Measurements from ENCODE around the gene LPXN. TPM values are rescaled to one million over a fixed set of nuclear protein-coding genes. Genes with fewer than 3 reads are reported as not detected.

The LPXN gene
- total RNA-seq, 5 donors from 2014 or later (not counting 1 experiment from before 2014, with no cell fraction given) = 86.8 to 158 (median 142) TPM

DNA sequence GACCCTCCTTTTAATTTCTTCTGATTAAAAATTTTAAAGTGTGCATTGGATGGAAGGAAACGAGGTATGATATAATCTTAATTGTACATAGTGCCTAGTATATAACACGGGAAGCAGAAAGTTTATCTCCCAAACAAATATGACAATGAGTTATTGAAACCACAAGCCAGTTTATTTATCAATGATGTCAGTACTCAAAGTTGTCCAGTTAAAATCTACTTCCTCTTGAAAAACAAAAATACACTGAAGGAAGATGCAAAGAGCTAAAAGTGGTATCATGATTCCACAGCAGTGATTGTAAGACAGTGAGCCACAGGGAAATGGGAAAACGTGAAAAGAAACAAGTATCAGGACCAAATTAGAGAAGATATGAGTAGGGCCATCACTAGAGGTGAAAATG is 48.9 kb downstream of the LPXN start:
- no peaks in the 10 kb centered on the region for H3K27me3 ChIP-seq (replicated peaks in 1 of 2; ENCODE audit: control insufficient read depth in 2 of 2, extremely low read depth in 1 of 2, insufficient read depth in 2 of 2, low read length in 1 of 2)
- Mint-ChIP-seq H3K36me3 (peaks cover 37% of the 10 kb centered on the region), H3K27ac (peak overlapping the region; percentile 74 to 91), H3K27me3 (no peaks in the 10 kb centered on the region), H3K4me1 (peaks cover 77 to 83% (median 81%) of the 10 kb centered on the region in 3 donors), H3K9me3 (no peaks in the 10 kb centered on the region), H3K4me3 (no peak overlapping the region)
- CTCF ChIA-PET = interaction anchor here in 1 of 2 donors (2.0 kb wide), 1 partner anchor 42 kb away, joined by 11 read pairs; no protein-coding TSS in a partner anchor
- no peak for ATAC-seq (replicated peaks in 1 of 4)
- POLR2A ChIA-PET = interaction anchor here in 1 of 2 donors (0.6 kb wide), 2 partner anchors 1142 to 1193 kb away, joined by 3 read pairs; no protein-coding TSS in a partner anchor
- H3K4me3 ChIP-seq (ENCODE audit: control insufficient read depth in 1 of 2, extremely low read depth in 1 of 2, low read length in 1 of 2) = no peak overlapping the region
- no peaks in the 10 kb centered on the region for H3K9me3 ChIP-seq
- H3K36me3 ChIP-seq (ENCODE audit: control insufficient read depth in 2 of 2, extremely low read depth in 1 of 2, insufficient read depth in 1 of 2, low read length in 1 of 2) = peaks cover 7 to 27% of the 10 kb centered on the region in 2 donors
- H3K4me1 ChIP-seq (ENCODE audit: control insufficient read depth in 1 of 2, extremely low read depth in 1 of 2, insufficient read depth in 2 of 2, low read length in 2 of 2) = peaks cover 33 to 48% of the 10 kb centered on the region in 2 experiments
- no peak for DNase-seq
- peak overlapping the region; percentile 88 for H3K27ac ChIP-seq (ENCODE audit: low read length)
- 100% methylated on average over 1 of the region's 3 CpGs for WGBS (ENCODE audit: insufficient coverage)

- WGBS (ENCODE audit: insufficient coverage) = no CpG with 5 or more reads among the region's 6 CpGs
- H3K9me3 Mint-ChIP-seq = no peaks in the 10 kb centered on the region
- ChIA-PET POLR2A (interaction anchor here (0.6 to 1.1 kb wide), 4 partner anchors 20 to 939 kb away, joined by 3 to 5 read pairs (median 4); no protein-coding TSS in a partner anchor), CTCF (interaction anchor here (0.6 to 2.0 kb wide), 7 partner anchors 18 to 1041 kb away, joined by 3 to 11 read pairs (median 4); no protein-coding TSS in a partner anchor)
- H3K4me3 ChIP-seq (ENCODE audit: control insufficient read depth in 1 of 2, extremely low read depth in 1 of 2, low read length in 1 of 2) = peak overlapping the region; percentile 10 to 20
- H3K4me1 ChIP-seq (ENCODE audit: control insufficient read depth in 1 of 2, extremely low read depth in 1 of 2, insufficient read depth in 2 of 2, low read length in 2 of 2) = peaks cover 24 to 58% of the 10 kb centered on the region in 2 experiments
- ATAC-seq (replicated peaks in 1 of 4) (peak; percentile 72 to 85 (median 74)), DNase-seq (peak in 30 of 35 experiments; percentile 10 to 76 (median 34))
- peak overlapping the region; percentile 91 to 93 for H3K27ac Mint-ChIP-seq
- peaks cover 71 to 80% (median 73%) of the 10 kb centered on the region in 3 donors for H3K4me1 Mint-ChIP-seq
- H3K36me3 Mint-ChIP-seq = peaks cover 26% of the 10 kb centered on the region
- no peaks in the 10 kb centered on the region for H3K27me3 ChIP-seq (replicated peaks in 1 of 2; ENCODE audit: control insufficient read depth in 2 of 2, extremely low read depth in 1 of 2, insufficient read depth in 2 of 2, low read length in 1 of 2)
- peaks cover 7 to 22% of the 10 kb centered on the region in 2 donors for H3K36me3 ChIP-seq (ENCODE audit: control insufficient read depth in 2 of 2, extremely low read depth in 1 of 2, insufficient read depth in 1 of 2, low read length in 1 of 2)
- no peaks in the 10 kb centered on the region for H3K27me3 Mint-ChIP-seq
- peak overlapping the region; percentile 68 to 73 (median 69) for H3K4me3 Mint-ChIP-seq
- H3K27ac ChIP-seq (ENCODE audit: low read length) = peak overlapping the region; percentile 88
- no peaks in the 10 kb centered on the region for H3K9me3 ChIP-seq
Observed at GRCh38 chr11:58525037-58525614, 50.5 kb downstream of the LPXN start.

- ATAC-seq (replicated peaks in 1 of 4) = peak; percentile 52 to 64 (median 59)
- POLR2A ChIA-PET = interaction anchor here (0.6 to 1.0 kb wide), 5 partner anchors 11 to 1095 kb away, joined by 3 to 5 read pairs (median 4); no protein-coding TSS in a partner anchor
- peak overlapping the region; percentile 10 to 20 for H3K4me3 ChIP-seq (ENCODE audit: control insufficient read depth in 1 of 2, extremely low read depth in 1 of 2, low read length in 1 of 2)
Observed at GRCh38 chr11:58524232-58525036, 51.2 kb downstream of the LPXN start.

GRCh38 chr11:58513747-58514367 is 61.8 kb downstream of the LPXN start:
- no peak overlapping the region for H3K4me3 ChIP-seq (ENCODE audit: control insufficient read depth in 1 of 2, extremely low read depth in 1 of 2, low read length in 1 of 2)
- H3K9me3 ChIP-seq = no peaks in the 10 kb centered on the region
- H3K27ac ChIP-seq (ENCODE audit: low read length) = no peak overlapping the region
- POLR2A ChIA-PET = no interaction called here
- Mint-ChIP-seq H3K36me3 (peaks cover 4% of the 10 kb centered on the region), H3K4me3 (no peak overlapping the region), H3K9me3 (no peaks in the 10 kb centered on the region), H3K27me3 (no peaks in the 10 kb centered on the region), H3K27ac (no peak overlapping the region), H3K4me1 (no peaks in the 10 kb centered on the region)
- peak in 1 of 35 experiments; percentile 51 for DNase-seq
- ATAC-seq (replicated peaks in 1 of 4) = peak in 2 of 4 experiments; percentile 20 to 53
- CTCF ChIA-PET = no interaction called here
- H3K36me3 ChIP-seq (ENCODE audit: control insufficient read depth in 2 of 2, extremely low read depth in 1 of 2, insufficient read depth in 1 of 2, low read length in 1 of 2) = no peaks in the 10 kb centered on the region
- no peaks in the 10 kb centered on the region for H3K4me1 ChIP-seq (ENCODE audit: control insufficient read depth in 1 of 2, extremely low read depth in 1 of 2, insufficient read depth in 2 of 2, low read length in 2 of 2)
- no peaks in the 10 kb centered on the region for H3K27me3 ChIP-seq (replicated peaks in 1 of 2; ENCODE audit: control insufficient read depth in 2 of 2, extremely low read depth in 1 of 2, insufficient read depth in 2 of 2, low read length in 1 of 2)
- 74% methylated on average over 5 of the region's 5 CpGs for WGBS (ENCODE audit: insufficient coverage)

More at GRCh38 chr11:58524232-58525036, 51.2 kb downstream of the LPXN start:
- Histone ChIP-seq H3K36me3 (ENCODE audit: control insufficient read depth in 2 of 2, extremely low read depth in 1 of 2, insufficient read depth in 1 of 2, low read length in 1 of 2) (peaks cover 7 to 20% of the 10 kb centered on the region in 2 donors), H3K27me3 (replicated peaks in 1 of 2; ENCODE audit: control insufficient read depth in 2 of 2, extremely low read depth in 1 of 2, insufficient read depth in 2 of 2, low read length in 1 of 2) (no peaks in the 10 kb centered on the region), H3K4me1 (ENCODE audit: control insufficient read depth in 1 of 2, extremely low read depth in 1 of 2, insufficient read depth in 2 of 2, low read length in 2 of 2) (peaks cover 17 to 54% of the 10 kb centered on the region in 2 experiments), H3K9me3 (no peaks in the 10 kb centered on the region), H3K27ac (ENCODE audit: low read length) (peak overlapping the region; percentile 88)
- CTCF ChIA-PET = interaction anchor here (0.6 to 2.0 kb wide), 11 partner anchors 23 to 1054 kb away, joined by 3 to 11 read pairs (median 4); partner anchors contain the start of gene LPXN (in 1 of the 2)
- peak overlapping the region; percentile 91 to 93 for H3K27ac Mint-ChIP-seq
- H3K27me3 Mint-ChIP-seq = no peaks in the 10 kb centered on the region
- H3K4me3 Mint-ChIP-seq = peak overlapping the region; percentile 68 to 73 (median 69)
- peaks cover 66 to 73% (median 67%) of the 10 kb centered on the region in 3 donors for H3K4me1 Mint-ChIP-seq
- H3K9me3 Mint-ChIP-seq = no peaks in the 10 kb centered on the region
- peaks cover 20% of the 10 kb centered on the region for H3K36me3 Mint-ChIP-seq
- DNase-seq = peak in 30 of 35 experiments; percentile 11 to 85 (median 33)
- 26% methylated on average over 2 of the region's 7 CpGs for WGBS (ENCODE audit: insufficient coverage)

DNA sequence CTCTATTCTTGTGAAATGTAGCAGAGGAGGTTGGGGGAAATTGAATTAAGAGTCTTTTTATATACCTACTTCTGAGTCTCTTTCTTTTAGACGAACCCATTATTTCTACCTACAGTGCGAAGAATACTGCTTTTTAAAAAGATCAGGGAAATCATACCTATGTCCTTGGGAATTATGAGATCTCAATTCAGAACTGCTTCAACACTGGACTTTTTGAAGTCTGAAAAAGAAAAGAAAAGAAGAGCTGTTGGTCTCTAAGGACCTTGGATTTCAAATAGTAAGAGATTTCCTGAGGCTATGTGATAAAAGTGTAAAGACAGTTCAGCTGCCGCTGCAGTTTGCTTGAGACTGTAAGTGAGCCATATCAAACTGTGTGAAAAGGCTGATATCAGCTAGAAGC is 64.0 kb downstream of the LPXN start:
- DNase-seq = no peak
- 100% methylated on average over 1 of the region's 3 CpGs for WGBS (ENCODE audit: insufficient coverage)
- Histone ChIP-seq H3K4me1 (ENCODE audit: control insufficient read depth in 1 of 2, extremely low read depth in 1 of 2, insufficient read depth in 2 of 2, low read length in 2 of 2) (no peaks in the 10 kb centered on the region), H3K36me3 (ENCODE audit: control insufficient read depth in 2 of 2, extremely low read depth in 1 of 2, insufficient read depth in 1 of 2, low read length in 1 of 2) (no peaks in the 10 kb centered on the region), H3K27me3 (replicated peaks in 1 of 2; ENCODE audit: control insufficient read depth in 2 of 2, extremely low read depth in 1 of 2, insufficient read depth in 2 of 2, low read length in 1 of 2) (no peaks in the 10 kb centered on the region), H3K27ac (ENCODE audit: low read length) (no peak overlapping the region), H3K9me3 (no peaks in the 10 kb centered on the region), H3K4me3 (ENCODE audit: control insufficient read depth in 1 of 2, extremely low read depth in 1 of 2, low read length in 1 of 2) (no peak overlapping the region)
- peaks cover 19% of the 10 kb centered on the region for H3K36me3 Mint-ChIP-seq
- no peaks in the 10 kb centered on the region for H3K4me1 Mint-ChIP-seq
- CTCF ChIA-PET = no interaction called here
- POLR2A ChIA-PET = no interaction called here
- ATAC-seq (replicated peaks in 1 of 4) = no peak
- H3K4me3 Mint-ChIP-seq = no peak overlapping the region
- H3K27ac Mint-ChIP-seq = no peak overlapping the region
- no peaks in the 10 kb centered on the region for H3K27me3 Mint-ChIP-seq
- H3K9me3 Mint-ChIP-seq = no peaks in the 10 kb centered on the region

DNA sequence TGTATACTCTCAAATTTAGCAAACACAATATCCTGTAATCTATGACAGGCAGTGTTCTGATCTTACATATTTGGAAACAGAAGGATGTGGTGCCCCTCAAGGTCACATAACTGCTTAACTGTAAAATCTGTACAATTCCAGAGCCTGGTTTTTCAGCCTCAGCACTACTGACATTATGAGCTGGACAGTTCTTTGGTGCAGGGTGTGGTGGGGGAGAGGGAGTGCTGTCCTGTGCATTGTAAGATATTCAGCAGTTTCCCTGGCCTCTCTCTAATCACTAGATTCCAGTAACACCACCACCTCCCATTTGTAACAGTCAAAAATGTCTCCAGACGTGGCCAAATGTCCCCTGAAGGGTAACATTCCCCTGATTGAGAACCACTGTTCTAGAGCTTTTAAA is 65.9 kb downstream of the LPXN start:
- no peaks in the 10 kb centered on the region for H3K36me3 ChIP-seq (ENCODE audit: control insufficient read depth in 2 of 2, extremely low read depth in 1 of 2, insufficient read depth in 1 of 2, low read length in 1 of 2)
- Mint-ChIP-seq H3K4me3 (no peak overlapping the region), H3K27ac (no peak overlapping the region), H3K27me3 (no peaks in the 10 kb centered on the region), H3K4me1 (no peaks in the 10 kb centered on the region), H3K9me3 (no peaks in the 10 kb centered on the region), H3K36me3 (peaks cover 27% of the 10 kb centered on the region)
- no CpG with 5 or more reads among the region's 1 CpG for WGBS (ENCODE audit: insufficient coverage)
- ChIA-PET POLR2A (no interaction called here), CTCF (interaction anchor here in 1 of 2 donors (0.6 kb wide), 1 partner anchor 288 kb away, joined by 3 read pairs; no protein-coding TSS in a partner anchor)
- no peak for DNase-seq
- H3K27ac ChIP-seq (ENCODE audit: low read length) = no peak overlapping the region
- no peak for ATAC-seq (replicated peaks in 1 of 4)
- no peaks in the 10 kb centered on the region for H3K27me3 ChIP-seq (replicated peaks in 1 of 2; ENCODE audit: control insufficient read depth in 2 of 2, extremely low read depth in 1 of 2, insufficient read depth in 2 of 2, low read length in 1 of 2)
- H3K4me3 ChIP-seq (ENCODE audit: control insufficient read depth in 1 of 2, extremely low read depth in 1 of 2, low read length in 1 of 2) = no peak overlapping the region
- H3K9me3 ChIP-seq = no peaks in the 10 kb centered on the region
- no peaks in the 10 kb centered on the region for H3K4me1 ChIP-seq (ENCODE audit: control insufficient read depth in 1 of 2, extremely low read depth in 1 of 2, insufficient read depth in 2 of 2, low read length in 2 of 2)
